ENCODE measurements around the gene PDK1. TPM values are rescaled to one million over a fixed set of nuclear protein-coding genes. Genes with fewer than 3 reads are reported as not detected.

The PDK1 gene
- total RNA-seq, 1 experiment from 2014 or later = 6.8 TPM

DNA sequence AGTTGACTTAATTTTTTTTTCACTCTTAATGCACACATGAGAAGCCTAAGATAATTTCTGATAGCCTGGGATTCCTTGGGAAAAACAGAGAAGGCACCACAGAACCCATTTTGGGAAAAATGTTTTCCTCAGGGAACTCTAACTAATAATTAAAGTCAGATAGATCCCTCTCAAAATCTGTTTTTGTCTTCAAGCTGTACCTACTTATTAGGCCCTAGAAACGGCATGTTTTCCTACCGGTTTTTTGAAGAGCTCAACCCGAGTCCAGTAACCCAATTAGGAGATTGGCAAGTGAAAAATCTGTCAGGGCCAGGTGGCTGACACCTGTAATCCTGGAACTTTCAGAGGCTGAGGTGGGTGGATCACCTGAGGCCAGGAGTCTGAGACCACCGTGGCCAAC is 16.1 kb upstream of the PDK1 start:
- DNase-seq (ENCODE audit: low spot score) = no peak
- Histone ChIP-seq H3K9me3 (ENCODE audit: low read depth, low read length, poor library complexity, severe bottlenecking) (peaks cover 13% of the 10 kb centered on the region), H3K36me3 (ENCODE audit: insufficient read depth, low read length, poor library complexity, severe bottlenecking) (no peaks in the 10 kb centered on the region), H3K27ac (ENCODE audit: low read depth, low read length, poor library complexity, severe bottlenecking) (no peak overlapping the region), H3K4me1 (ENCODE audit: insufficient read depth, low read length, poor library complexity, severe bottlenecking) (no peaks in the 10 kb centered on the region), H3K27me3 (replicated peaks; ENCODE audit: insufficient read depth, low read depth, low read length, poor library complexity) (no peaks in the 10 kb centered on the region), H3K4me3 (ENCODE audit: low read depth, low read length, poor library complexity, severe bottlenecking) (no peak overlapping the region)
- ChIA-PET POLR2A (ENCODE audit: low non-redundant PET) (interaction anchor here (0.5 kb wide), 1 partner anchor 79 kb away, joined by 3 read pairs; no protein-coding TSS in a partner anchor), CTCF (interaction anchor here (0.5 kb wide), 1 partner anchor 720 kb away, joined by 3 read pairs; no protein-coding TSS in a partner anchor)
- BruUV-seq (replicated peaks) = no TSS peak
- TF ChIP-seq, protein P1, sequence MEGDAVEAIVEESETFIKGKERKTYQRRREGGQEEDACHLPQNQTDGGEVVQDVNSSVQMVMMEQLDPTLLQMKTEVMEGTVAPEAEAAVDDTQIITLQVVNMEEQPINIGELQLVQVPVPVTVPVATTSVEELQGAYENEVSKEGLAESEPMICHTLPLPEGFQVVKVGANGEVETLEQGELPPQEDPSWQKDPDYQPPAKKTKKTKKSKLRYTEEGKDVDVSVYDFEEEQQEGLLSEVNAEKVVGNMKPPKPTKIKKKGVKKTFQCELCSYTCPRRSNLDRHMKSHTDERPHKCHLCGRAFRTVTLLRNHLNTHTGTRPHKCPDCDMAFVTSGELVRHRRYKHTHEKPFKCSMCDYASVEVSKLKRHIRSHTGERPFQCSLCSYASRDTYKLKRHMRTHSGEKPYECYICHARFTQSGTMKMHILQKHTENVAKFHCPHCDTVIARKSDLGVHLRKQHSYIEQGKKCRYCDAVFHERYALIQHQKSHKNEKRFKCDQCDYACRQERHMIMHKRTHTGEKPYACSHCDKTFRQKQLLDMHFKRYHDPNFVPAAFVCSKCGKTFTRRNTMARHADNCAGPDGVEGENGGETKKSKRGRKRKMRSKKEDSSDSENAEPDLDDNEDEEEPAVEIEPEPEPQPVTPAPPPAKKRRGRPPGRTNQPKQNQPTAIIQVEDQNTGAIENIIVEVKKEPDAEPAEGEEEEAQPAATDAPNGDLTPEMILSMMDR (conservative IDR thresholded peaks at IDR 0.05; ENCODE audit: low read depth, low read length) = no peak
- TF ChIP-seq EZH2 (IDR thresholded peaks at IDR 0.05; ENCODE audit: borderline replicate concordance, low read depth, low read length, poor library complexity, severe bottlenecking) = no peak
- intact Hi-C loops (cut with micrococcal nuclease; ENCODE audit: unreplicated experiment) = no loop called here

DNA sequence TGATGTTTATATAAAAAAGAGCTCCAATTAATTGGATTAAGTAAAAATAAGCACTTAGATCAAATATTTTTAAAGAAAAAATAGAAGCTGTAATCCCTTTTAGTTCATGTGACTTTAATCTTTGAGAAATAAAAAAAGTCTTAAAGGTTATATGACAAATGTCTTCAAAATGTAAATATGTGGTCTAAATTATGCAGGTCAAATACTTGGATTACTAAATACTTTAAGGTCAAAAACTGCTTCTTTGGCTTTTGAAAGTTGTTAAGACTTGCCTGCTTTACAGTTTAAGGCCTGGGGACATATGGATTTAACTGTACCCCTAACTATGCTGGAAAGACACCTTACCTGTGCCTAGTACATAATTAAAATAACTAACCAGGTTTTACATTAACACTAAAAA is 15.5 kb upstream of the PDK1 start:
- no peak overlapping the region for H3K4me3 ChIP-seq (ENCODE audit: low read depth, low read length, poor library complexity, severe bottlenecking)
- intact Hi-C loops (cut with micrococcal nuclease; ENCODE audit: unreplicated experiment) = no loop called here
- ChIA-PET POLR2A (ENCODE audit: low non-redundant PET) (no interaction called here), CTCF (no interaction called here)
- H3K4me1 ChIP-seq (ENCODE audit: insufficient read depth, low read length, poor library complexity, severe bottlenecking) = no peaks in the 10 kb centered on the region
- BruUV-seq (replicated peaks) = no TSS peak
- no peak for DNase-seq (ENCODE audit: low spot score)
- H3K27ac ChIP-seq (ENCODE audit: low read depth, low read length, poor library complexity, severe bottlenecking) = no peak overlapping the region
- no peaks in the 10 kb centered on the region for H3K27me3 ChIP-seq (replicated peaks; ENCODE audit: insufficient read depth, low read depth, low read length, poor library complexity)
- no peak for TF ChIP-seq EZH2 (IDR thresholded peaks at IDR 0.05; ENCODE audit: borderline replicate concordance, low read depth, low read length, poor library complexity, severe bottlenecking)
- TF ChIP-seq, protein P1 (conservative IDR thresholded peaks at IDR 0.05; ENCODE audit: low read depth, low read length) = no peak
- peaks cover 13% of the 10 kb centered on the region for H3K9me3 ChIP-seq (ENCODE audit: low read depth, low read length, poor library complexity, severe bottlenecking)
- H3K36me3 ChIP-seq (ENCODE audit: insufficient read depth, low read length, poor library complexity, severe bottlenecking) = no peaks in the 10 kb centered on the region

DNA sequence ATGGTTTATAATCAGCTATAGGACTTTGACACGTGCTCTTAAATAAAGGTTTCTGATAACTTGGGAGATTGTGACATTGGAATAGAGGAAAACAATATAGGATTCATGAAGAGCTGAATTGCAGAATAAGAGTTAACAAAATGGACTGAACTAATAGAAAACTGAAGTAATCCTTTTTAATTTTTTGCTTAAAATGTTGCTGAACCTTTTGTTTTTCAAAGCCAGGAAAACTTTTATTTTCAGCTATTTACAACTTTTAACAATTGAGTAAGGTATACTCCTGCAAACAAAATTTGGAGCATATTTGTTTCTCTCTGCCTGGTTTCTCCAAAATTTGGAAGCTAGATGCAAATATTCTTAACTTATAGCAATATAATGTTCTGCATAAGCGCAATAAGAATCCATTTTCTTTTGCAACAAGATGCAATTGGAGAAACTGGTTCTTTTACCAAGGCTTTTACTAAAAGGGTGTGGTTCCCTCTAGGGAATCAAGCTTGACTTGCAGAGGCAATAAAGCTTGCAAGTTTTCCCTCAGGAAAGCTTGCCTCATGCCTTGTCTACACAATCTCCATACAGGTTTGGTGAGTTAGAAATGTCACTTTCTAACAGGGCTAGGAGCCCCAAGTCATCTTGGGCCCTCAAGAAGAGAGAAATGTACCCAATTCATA is 10.3 kb upstream of the PDK1 start:
- CTCF ChIA-PET = no interaction called here
- intact Hi-C loops (cut with micrococcal nuclease; ENCODE audit: unreplicated experiment) = no loop called here
- POLR2A ChIA-PET (ENCODE audit: low non-redundant PET) = no interaction called here

More for the DNA sequence above, 10.3 kb upstream of the PDK1 start:
- no peak for DNase-seq (ENCODE audit: low spot score)
- no peaks in the 10 kb centered on the region for H3K4me1 ChIP-seq (ENCODE audit: insufficient read depth, low read length, poor library complexity, severe bottlenecking)
- H3K27me3 ChIP-seq (replicated peaks; ENCODE audit: insufficient read depth, low read depth, low read length, poor library complexity) = no peaks in the 10 kb centered on the region
- H3K4me3 ChIP-seq (ENCODE audit: low read depth, low read length, poor library complexity, severe bottlenecking) = no peak overlapping the region
- BruUV-seq (replicated peaks) = no TSS peak
- no peak overlapping the region for H3K27ac ChIP-seq (ENCODE audit: low read depth, low read length, poor library complexity, severe bottlenecking)
- TF ChIP-seq, protein P1 (conservative IDR thresholded peaks at IDR 0.05; ENCODE audit: low read depth, low read length) = no peak
- TF ChIP-seq EZH2 (IDR thresholded peaks at IDR 0.05; ENCODE audit: borderline replicate concordance, low read depth, low read length, poor library complexity, severe bottlenecking) = no peak
- H3K9me3 ChIP-seq (ENCODE audit: low read depth, low read length, poor library complexity, severe bottlenecking) = peaks cover 1% of the 10 kb centered on the region
- no peaks in the 10 kb centered on the region for H3K36me3 ChIP-seq (ENCODE audit: insufficient read depth, low read length, poor library complexity, severe bottlenecking)

All from A673 (cell line).